Measurements from ENCODE around the gene MRPL46. TPM values are rescaled to one million over a fixed set of nuclear protein-coding genes. Genes with fewer than 3 reads are reported as not detected.
"Not testable (repeated sequence)": the region's sequence is repeated elsewhere in the genome, so short reads cannot be mapped to it uniquely, and the experiment has no call there.

The MRPL46 gene
- total RNA-seq, 1 donor from 2014 or later: 19.3 TPM

GRCh38 chr15:88447741-88448140 is 19.4 kb downstream of the MRPL46 start:
- no peak for TF ChIP-seq CTCF (IDR thresholded peaks at IDR 0.05; ENCODE audit: partially characterized antibody, unreplicated experiment)
- peaks cover 3% of the 10 kb centered on the region for H3K27me3 Mint-ChIP-seq (ENCODE audit: unreplicated experiment)
- H3K4me3 Mint-ChIP-seq (ENCODE audit: unreplicated experiment): no peak overlapping the region
- peaks cover 2% of the 10 kb centered on the region for H3K4me1 Mint-ChIP-seq (ENCODE audit: low read depth, unreplicated experiment)
- DNase-seq: no peak
- H3K9me3 Mint-ChIP-seq (ENCODE audit: unreplicated experiment): peaks cover 6% of the 10 kb centered on the region
- peaks cover 17% of the 10 kb centered on the region for H3K36me3 Mint-ChIP-seq (ENCODE audit: unreplicated experiment)
- no peak overlapping the region for H3K27ac Mint-ChIP-seq (ENCODE audit: unreplicated experiment)

- Mint-ChIP-seq H3K27ac (ENCODE audit: unreplicated experiment) (no peak overlapping the region), H3K9me3 (ENCODE audit: unreplicated experiment) (peaks cover 6% of the 10 kb centered on the region), H3K4me1 (ENCODE audit: low read depth, unreplicated experiment) (peaks cover 2% of the 10 kb centered on the region), H3K36me3 (ENCODE audit: unreplicated experiment) (peaks cover 15% of the 10 kb centered on the region), H3K27me3 (ENCODE audit: unreplicated experiment) (peaks cover 3% of the 10 kb centered on the region), H3K4me3 (ENCODE audit: unreplicated experiment) (no peak overlapping the region)
- no peak for DNase-seq
- no peak for TF ChIP-seq CTCF (IDR thresholded peaks at IDR 0.05; ENCODE audit: partially characterized antibody, unreplicated experiment)
These were observed 20.0 kb downstream of the MRPL46 start for GRCh38 chr15:88447206-88447605.

- no peak overlapping the region for H3K27ac Mint-ChIP-seq (ENCODE audit: unreplicated experiment)
- H3K27me3 Mint-ChIP-seq (ENCODE audit: unreplicated experiment): no peaks in the 10 kb centered on the region
- no peaks in the 10 kb centered on the region for H3K4me1 Mint-ChIP-seq (ENCODE audit: low read depth, unreplicated experiment)
- TF ChIP-seq CTCF (IDR thresholded peaks at IDR 0.05; ENCODE audit: partially characterized antibody, unreplicated experiment): no peak
- H3K4me3 Mint-ChIP-seq (ENCODE audit: unreplicated experiment): no peak overlapping the region
- H3K36me3 Mint-ChIP-seq (ENCODE audit: unreplicated experiment): peaks cover 12% of the 10 kb centered on the region
- no peak for DNase-seq
- peaks cover 4% of the 10 kb centered on the region for H3K9me3 Mint-ChIP-seq (ENCODE audit: unreplicated experiment)
These were observed 26.0 kb downstream of the MRPL46 start for GRCh38 chr15:88441076-88441730.

GRCh38 chr15:88440021-88440420 is 27.2 kb downstream of the MRPL46 start:
- no peak overlapping the region for H3K27ac Mint-ChIP-seq (ENCODE audit: unreplicated experiment)
- no peak for DNase-seq
- no peak for TF ChIP-seq CTCF (IDR thresholded peaks at IDR 0.05; ENCODE audit: partially characterized antibody, unreplicated experiment)
- H3K4me1 Mint-ChIP-seq (ENCODE audit: low read depth, unreplicated experiment): peaks cover 8% of the 10 kb centered on the region
- H3K36me3 Mint-ChIP-seq (ENCODE audit: unreplicated experiment): peaks cover 12% of the 10 kb centered on the region
- H3K9me3 Mint-ChIP-seq (ENCODE audit: unreplicated experiment): peaks cover 11% of the 10 kb centered on the region
- H3K27me3 Mint-ChIP-seq (ENCODE audit: unreplicated experiment): no peaks in the 10 kb centered on the region
- H3K4me3 Mint-ChIP-seq (ENCODE audit: unreplicated experiment): no peak overlapping the region

GRCh38 chr15:88438181-88438580 is 29.0 kb downstream of the MRPL46 start:
- DNase-seq: no peak
- no peak overlapping the region for H3K4me3 Mint-ChIP-seq (ENCODE audit: unreplicated experiment)
- H3K9me3 Mint-ChIP-seq (ENCODE audit: unreplicated experiment): peaks cover 10% of the 10 kb centered on the region
- peaks cover under 1% of the 10 kb centered on the region for H3K27me3 Mint-ChIP-seq (ENCODE audit: unreplicated experiment)
- TF ChIP-seq CTCF (IDR thresholded peaks at IDR 0.05; ENCODE audit: partially characterized antibody, unreplicated experiment): no peak
- H3K4me1 Mint-ChIP-seq (ENCODE audit: low read depth, unreplicated experiment): peaks cover 8% of the 10 kb centered on the region
- H3K27ac Mint-ChIP-seq (ENCODE audit: unreplicated experiment): no peak overlapping the region
- peaks cover 1% of the 10 kb centered on the region for H3K36me3 Mint-ChIP-seq (ENCODE audit: unreplicated experiment)

- H3K27ac Mint-ChIP-seq (ENCODE audit: unreplicated experiment); H3K27me3 Mint-ChIP-seq (ENCODE audit: unreplicated experiment); H3K9me3 Mint-ChIP-seq (ENCODE audit: unreplicated experiment); DNase-seq; H3K4me1 Mint-ChIP-seq (ENCODE audit: low read depth, unreplicated experiment); H3K36me3 Mint-ChIP-seq (ENCODE audit: unreplicated experiment); H3K4me3 Mint-ChIP-seq (ENCODE audit: unreplicated experiment): not testable (repeated sequence)
These were observed 33.1 kb downstream of the MRPL46 start for GRCh38 chr15:88434106-88434505.

All from glutamatergic neuron (in vitro differentiated cells).